GM18520 (cell line): Measurements from ENCODE around the gene PRDX1.

Experiments
- ATAC-seq: cut with Tn5 transposase; IDR thresholded peaks from one replicate; pipeline ENCODE4 v1.9.1; 2021; ENCODE audit not compliant: unreplicated experiment

PRDX1 gene

GRCh38 chr1:45521413-45522323, at the start of gene PRDX1:
TSS of gene PRDX1 (minus strand) at chr1:45521884. CDS start at chr1:45519043, 2,841 bp downstream.
- peak; percentile 78 for ATAC-seq

- no peak for ATAC-seq
These were observed 48.9 kb upstream of the PRDX1 start for GRCh38 chr1:45570631-45571030.

GRCh38 chr1:45569962-45570581, 48.4 kb upstream of the PRDX1 start:
- ATAC-seq: no peak

- no peak for ATAC-seq
These were observed 47.9 kb upstream of the PRDX1 start for GRCh38 chr1:45569571-45569961.

- no peak for ATAC-seq
These were observed 46.7 kb upstream of the PRDX1 start for GRCh38 chr1:45568421-45568820.

GRCh38 chr1:45567911-45568310, 46.2 kb upstream of the PRDX1 start:
- no peak for ATAC-seq

GRCh38 chr1:45566722-45567121, 45.0 kb upstream of the PRDX1 start:
- no peak for ATAC-seq

- no peak for ATAC-seq
These were observed 42.2 kb upstream of the PRDX1 start for GRCh38 chr1:45563843-45564242.

- ATAC-seq: no peak
These were observed 35.8 kb upstream of the PRDX1 start for GRCh38 chr1:45557422-45557944.

- ATAC-seq: no peak
These were observed 32.5 kb upstream of the PRDX1 start for GRCh38 chr1:45554198-45554597.

GRCh38 chr1:45552331-45552730, 30.6 kb upstream of the PRDX1 start:
- ATAC-seq: no peak

- no peak for ATAC-seq
These were observed 30.0 kb upstream of the PRDX1 start for GRCh38 chr1:45551684-45552083.

- peak; percentile 72 for ATAC-seq
These were observed 29.0 kb upstream of the PRDX1 start, which contains the start of gene AKR1A1 for GRCh38 chr1:45550401-45551351. TSS of gene AKR1A1 (plus strand) at chr1:45550826. CDS start at chr1:45561795, 10,969 bp downstream.

- no peak for ATAC-seq
These were observed 24.0 kb upstream of the PRDX1 start for GRCh38 chr1:45545553-45546310.

- no peak for ATAC-seq
These were observed 23.4 kb upstream of the PRDX1 start for GRCh38 chr1:45545019-45545493.

GRCh38 chr1:45544530-45544929, 22.8 kb upstream of the PRDX1 start:
- ATAC-seq: no peak

GRCh38 chr1:45543581-45544417, 22.1 kb upstream of the PRDX1 start:
- peak; percentile 41 for ATAC-seq

- no peak for ATAC-seq
These were observed 20.9 kb upstream of the PRDX1 start for GRCh38 chr1:45542591-45542990.

- no peak for ATAC-seq
These were observed 19.5 kb upstream of the PRDX1 start for GRCh38 chr1:45541193-45541592.
